Cardiac septum (tissue), 1 donor: Measurements from ENCODE around the gene XPNPEP2. TPM values are rescaled to one million over a fixed set of nuclear protein-coding genes. Genes with fewer than 3 reads are reported as not detected.

Experiments
- DNase-seq: peaks from one replicate; pipeline ENCODE4 v3.0.0-alpha.2; 2020; ENCODE audit warnings: low spot score
- intact Hi-C: fragments of 100-400 bp; cut with DNase I; formaldehyde crosslinking; loops from one replicate; pipeline ENCODE4 v1.14.0; 2022
- total RNA-seq: library from RNA; stranded (reverse); fragmentation: NEBNext Ultra II Directional; extraction: Animal tissue kit (Norgen Biotek cat#: 25700); gene quantifications from one replicate; pipeline ENCODE4 v1.2.1, GENCODE V29; 2021
- donor health status: DM: no; HTN: no; CAD: no.

XPNPEP2 gene
- total RNA-seq, 1 donor from 2014 or later: 0.22 TPM

DNA sequence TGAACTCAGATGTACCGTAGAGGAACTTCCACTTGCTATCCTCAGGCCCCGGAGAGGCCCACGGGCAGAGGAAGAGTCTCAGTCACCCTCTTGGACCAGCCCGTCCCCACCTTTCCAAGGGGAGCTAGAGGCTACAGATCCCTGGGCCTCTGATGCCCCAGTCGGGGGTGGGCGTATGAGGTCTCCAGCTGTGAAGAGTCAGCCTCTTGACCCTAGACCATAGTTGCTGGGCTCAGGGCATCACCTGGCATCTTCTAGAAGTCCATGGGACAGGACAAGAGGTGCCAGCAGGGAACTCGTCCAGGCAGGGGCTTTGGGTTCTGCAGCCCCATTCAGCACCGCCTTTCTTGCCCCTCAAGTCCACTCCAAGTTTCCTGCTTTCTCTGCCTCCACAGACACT lies 52.6 kb downstream of the XPNPEP2 start:
- no peak for DNase-seq
- intact Hi-C loops: no loop called here

DNA sequence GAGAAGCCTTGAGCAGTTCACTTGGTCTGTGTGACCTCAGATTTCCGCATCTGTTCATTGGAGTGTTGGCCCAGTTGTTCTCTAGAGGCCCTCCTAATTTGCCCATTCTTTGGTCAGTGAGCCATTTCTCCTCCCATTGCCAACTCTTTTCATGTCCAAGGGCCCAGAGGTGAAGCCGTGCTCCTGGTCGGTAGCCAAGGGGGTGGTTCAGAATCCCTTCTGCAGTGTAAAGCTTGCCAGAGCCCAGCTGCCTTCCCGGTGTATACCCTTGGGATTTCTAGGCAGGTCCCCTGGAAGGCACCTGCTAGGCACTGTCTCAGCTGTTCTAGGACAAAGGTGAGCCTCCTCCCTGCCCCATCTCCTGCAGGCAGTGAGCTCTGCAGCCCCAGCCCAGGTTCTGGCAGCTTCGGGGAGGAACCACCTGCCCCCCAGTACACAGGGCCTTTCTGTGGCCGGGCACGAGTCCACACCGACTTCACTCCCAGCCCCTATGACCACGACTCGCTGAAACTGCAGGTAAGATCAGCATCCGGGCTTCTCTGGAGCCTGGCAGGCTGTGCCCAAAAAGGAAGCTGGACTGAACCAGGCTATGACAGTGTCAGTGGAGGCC lies 53.3 kb downstream of the XPNPEP2 start:
- intact Hi-C loops: no loop called here
- DNase-seq: no peak

DNA sequence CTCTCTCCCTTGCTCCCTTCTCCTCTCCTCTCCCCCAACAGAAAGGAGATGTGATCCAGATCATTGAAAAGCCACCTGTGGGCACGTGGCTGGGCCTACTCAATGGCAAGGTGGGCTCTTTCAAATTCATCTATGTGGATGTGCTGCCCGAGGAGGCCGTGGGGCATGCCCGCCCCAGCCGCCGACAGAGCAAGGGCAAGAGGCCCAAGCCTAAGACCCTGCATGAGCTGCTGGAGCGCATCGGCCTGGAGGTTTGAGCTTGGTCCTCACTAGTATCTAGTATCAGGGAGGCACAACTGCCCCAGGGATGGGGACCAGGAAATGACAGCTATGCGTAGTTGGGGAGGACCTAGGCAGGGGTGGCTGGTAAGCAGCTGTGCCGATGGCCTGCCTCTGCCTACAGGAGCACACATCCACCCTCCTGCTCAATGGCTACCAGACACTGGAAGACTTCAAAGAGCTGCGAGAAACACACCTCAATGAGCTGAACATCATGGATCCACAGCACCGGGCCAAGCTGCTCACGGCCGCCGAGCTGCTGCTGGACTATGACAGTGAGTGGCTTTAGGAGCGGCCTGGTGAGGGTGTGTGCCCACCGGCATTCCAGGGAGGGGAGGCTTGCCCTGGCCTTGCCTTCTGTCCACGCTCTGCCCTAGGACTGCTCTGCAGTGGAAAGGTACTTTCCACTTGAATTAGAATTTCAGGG lies 54.0 kb downstream of the XPNPEP2 start:
- intact Hi-C loops: no loop called here
- no peak for DNase-seq

DNA sequence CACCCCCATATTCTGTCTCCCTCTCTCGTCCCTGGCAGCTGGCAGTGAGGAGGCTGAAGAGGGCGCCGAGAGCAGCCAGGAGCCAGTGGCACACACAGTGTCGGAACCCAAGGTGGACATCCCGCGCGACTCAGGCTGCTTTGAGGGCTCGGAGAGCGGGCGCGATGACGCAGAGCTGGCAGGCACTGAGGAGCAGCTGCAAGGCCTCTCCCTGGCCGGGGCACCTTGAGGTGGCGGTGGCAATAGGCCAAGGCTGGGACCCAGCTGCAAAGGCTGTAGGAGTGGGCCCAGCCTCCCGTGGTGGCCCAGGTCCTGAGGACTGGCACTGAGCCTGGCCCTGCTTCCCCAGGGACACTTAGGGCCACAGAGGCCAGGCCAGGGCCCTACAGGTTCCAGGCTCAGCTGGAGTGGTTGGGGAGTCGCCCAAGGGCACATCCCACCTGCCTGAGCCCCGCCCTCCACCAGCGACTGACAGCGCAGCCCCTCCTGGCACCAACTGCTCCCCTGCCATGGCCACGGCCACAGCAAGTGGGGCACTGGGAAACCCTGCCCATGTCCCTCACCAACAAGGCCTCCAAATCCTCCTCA lies 54.9 kb downstream of the XPNPEP2 start:
- intact Hi-C loops: no loop called here
- DNase-seq: no peak

DNA sequence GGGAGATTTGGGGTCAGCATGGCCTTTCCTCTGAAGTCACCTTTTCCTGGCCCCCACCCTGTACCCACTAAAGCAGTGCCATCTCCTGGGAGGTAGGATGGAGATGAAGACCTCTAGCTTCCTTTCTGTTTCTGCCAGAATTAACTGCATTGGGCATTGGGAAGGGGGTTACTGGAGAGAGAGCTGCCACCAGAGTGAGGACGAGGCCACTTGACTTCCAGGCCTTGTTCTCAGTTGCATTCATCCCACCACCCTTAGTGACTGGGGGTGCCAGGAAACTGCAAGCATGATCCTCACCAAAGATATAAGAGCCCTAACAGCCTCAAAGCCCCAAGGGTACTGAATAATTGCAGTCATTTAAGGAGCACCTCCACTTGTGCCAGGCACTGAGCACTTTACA lies 56.8 kb downstream of the XPNPEP2 start:
- intact Hi-C loops: no loop called here

DNA sequence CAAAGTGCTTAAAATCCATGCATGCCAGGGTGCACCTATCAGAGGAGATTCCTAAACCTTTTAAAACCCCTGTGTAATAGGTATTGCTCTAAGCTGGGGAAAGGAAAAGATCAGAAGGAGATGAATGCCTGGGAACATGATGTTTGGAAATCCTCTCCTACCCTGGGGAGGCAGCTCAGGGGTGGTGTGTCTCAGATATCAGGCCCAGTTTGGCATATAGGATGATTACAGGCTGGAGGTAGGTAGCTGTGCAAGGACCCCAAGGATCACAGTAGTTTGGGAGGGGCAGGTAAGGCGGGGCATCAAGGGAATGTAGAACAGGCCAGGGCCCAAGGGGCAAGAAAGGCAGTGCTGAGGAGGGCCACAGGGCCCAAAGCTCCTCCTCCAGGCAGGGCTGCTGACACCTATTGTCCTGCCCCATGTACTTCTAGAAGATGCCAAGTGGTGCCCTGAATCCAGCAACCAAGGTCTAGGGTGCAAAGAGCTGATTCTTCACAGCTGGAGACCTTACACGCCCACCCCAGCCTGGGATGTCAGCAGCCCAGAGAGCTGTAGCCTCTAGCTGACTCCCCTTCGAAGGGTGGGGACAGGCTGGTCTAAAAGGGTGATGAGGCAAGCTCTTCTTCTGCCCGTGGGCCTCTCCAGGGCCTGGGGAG lies 58.6 kb downstream of the XPNPEP2 start:
- DNase-seq: no peak
- intact Hi-C loops: no loop called here

More for the DNA sequence above, 56.8 kb downstream of the XPNPEP2 start:
- DNase-seq: no peak

DNA sequence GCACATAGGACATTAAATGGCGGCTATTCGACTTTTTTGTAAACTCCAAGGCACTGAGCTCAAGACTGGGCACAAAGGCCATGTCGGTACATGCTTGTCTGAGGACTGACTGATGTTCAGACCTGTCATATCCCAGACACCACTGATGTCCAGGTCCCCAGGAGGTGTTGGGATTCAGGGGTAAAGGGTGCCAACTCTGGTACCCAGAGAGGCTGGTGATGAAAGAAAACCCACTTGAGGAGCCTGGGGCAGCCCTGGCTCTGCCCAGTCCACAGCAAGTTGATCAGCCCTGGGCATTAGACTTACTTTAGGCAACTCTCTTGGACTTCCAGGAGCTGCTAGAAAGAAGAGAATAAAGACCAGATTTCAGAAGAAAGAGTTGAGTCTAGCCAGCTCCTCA lies 59.7 kb downstream of the XPNPEP2 start:
- intact Hi-C loops: no loop called here
- DNase-seq: no peak

DNA sequence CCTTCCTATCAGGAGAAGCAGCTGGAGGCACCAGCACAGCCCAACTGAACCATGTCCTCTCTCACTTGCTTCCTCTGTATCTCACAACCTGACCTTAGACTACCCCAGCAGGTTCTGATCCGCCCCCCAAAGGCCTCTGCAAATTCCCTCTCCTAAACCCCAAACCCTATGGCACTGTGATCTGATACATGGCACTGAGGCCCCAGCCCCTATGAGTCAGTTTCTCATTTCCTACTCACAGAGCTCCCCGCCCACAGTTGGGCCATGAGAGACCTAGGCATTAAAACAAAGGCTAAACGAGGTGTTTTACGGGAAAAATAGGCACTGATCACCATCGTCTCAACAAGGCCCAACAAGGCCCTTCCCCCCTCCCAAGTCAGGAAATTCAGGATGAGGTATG lies 60.1 kb downstream of the XPNPEP2 start:
- intact Hi-C loops: no loop called here
- DNase-seq: no peak

DNA sequence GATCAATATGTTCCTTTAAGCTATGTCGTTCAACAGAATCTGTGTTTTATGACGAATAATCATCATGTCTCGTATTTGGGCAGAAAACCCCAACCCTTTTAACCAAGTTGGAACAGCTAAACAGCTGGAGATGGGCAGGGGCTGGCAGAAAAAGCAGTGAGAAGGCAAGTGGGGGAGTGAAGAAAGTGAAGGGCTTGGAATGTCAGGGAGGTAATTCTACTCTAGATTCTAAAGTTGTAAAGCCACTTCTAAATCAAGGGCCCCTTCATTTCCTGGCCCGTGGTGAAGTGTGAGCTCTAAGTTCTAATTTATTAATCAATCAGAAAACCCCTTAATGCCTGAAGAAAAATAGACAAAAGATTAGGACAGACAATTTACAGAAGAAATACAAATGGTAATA lies 61.4 kb downstream of the XPNPEP2 start:
- no peak for DNase-seq
- intact Hi-C loops: no loop called here

DNA sequence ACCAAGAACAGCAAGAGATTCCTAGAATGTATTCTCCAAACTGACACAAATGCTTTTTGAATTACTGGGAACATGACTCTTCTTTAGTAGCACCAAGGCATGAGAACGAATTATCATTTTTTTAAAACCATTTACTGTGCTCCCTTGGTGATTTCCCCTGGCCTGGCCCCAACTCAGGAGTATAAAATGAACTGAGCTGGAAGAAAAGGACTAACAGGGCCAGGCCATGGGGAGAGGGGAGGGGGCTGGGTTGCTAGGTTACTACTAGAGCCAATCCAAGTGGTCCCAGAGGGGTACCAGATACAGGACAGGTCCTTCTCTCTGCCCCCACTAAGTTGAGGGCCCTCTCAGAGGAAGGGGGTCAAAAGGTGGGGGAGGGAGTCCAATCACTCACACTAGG lies 64.1 kb downstream of the XPNPEP2 start:
- intact Hi-C loops: no loop called here
- no peak for DNase-seq

DNA sequence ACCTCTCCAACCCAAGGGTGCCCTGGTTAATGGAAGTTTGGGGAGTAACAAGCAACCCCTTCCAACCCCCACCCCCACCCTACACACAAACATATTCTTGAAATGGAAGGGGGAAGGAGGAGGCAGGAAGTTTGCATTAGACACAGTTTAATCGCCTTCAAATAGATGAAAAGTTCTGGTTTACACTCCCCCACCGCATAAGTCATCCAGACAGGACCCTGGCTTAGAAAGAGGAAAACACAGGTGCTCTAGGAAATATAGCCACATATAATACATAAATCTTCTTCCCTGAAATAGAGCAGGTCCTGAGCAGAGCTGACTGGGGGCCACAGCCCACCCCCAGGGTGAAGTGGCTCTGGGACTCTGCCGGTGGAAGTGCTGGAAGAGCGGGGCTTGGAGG lies 66.0 kb downstream of the XPNPEP2 start:
- no peak for DNase-seq
- intact Hi-C loops: no loop called here

DNA sequence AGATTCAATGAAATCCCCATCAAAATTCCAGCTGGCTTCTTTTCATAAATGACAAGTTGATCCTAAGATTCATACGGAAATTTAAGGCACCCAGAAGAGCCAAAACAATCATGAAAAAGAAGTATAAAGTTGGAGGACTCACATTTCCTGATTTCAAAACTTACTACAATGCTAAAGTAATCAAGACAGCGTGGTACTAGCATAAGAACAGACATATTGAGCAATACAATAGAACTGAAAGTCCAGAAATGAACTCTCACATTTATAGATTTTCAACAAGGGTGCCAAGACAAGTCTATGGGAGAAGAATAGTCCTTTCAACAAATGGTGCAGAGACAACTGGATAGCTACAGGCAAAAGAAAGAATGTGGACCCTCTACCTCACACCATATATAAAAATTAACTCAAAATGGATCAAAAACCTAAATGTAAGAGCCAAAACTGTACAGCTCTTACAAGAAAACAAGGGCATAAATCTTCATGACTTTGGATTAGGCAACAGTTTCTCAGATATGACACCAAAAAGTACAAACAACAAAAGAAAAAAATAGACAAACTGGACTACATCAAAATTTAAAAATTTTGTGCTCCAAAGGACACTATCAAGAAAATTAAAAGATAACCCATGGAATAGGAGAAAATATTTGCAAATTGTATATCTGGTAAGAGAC lies 69.5 kb downstream of the XPNPEP2 start:
- intact Hi-C loops: no loop called here
- DNase-seq: no peak

DNA sequence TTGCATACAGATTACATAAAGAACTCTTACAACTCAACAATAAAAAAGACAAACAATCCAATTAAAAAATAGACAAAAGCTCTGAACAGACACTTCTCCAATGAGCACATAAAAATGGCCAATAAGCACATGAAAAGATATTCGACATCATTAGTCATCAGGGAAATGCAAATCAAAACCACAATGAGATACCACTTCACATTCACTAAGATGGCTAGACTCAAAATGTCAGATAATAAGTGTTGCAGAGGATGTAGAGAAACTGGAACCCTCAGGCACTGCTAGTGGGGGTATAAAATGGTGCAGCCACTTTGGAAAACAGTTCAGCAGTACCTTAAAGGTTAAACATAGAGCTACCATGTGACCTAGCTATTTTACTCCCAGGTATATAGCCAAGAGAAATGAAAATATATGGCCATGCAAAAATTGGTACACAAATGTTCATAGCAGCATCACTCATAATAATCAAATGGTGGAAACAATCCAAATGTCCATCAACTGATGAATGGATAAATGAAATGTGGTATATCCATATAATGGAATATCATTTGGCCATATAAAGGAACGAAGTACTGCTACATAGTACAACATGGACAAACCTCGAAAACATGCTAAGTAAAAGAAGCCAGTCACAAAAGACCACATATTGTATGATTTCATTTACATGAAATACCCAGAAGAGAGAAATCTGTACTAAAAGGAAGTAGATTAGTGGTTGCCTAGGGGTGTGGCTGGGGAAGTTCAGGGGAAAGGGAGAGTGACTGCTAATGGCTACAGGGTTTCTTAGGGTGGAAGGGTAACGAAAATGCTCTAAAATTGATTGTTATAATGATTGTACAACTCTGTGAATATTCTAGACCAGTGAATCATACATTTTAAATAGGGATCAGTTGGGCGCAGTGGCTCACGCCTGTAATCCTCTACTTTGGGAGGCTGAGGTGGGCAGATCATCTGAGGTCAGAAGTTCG lies 70.3 kb downstream of the XPNPEP2 start:
- DNase-seq: no peak
- intact Hi-C loops: no loop called here

DNA sequence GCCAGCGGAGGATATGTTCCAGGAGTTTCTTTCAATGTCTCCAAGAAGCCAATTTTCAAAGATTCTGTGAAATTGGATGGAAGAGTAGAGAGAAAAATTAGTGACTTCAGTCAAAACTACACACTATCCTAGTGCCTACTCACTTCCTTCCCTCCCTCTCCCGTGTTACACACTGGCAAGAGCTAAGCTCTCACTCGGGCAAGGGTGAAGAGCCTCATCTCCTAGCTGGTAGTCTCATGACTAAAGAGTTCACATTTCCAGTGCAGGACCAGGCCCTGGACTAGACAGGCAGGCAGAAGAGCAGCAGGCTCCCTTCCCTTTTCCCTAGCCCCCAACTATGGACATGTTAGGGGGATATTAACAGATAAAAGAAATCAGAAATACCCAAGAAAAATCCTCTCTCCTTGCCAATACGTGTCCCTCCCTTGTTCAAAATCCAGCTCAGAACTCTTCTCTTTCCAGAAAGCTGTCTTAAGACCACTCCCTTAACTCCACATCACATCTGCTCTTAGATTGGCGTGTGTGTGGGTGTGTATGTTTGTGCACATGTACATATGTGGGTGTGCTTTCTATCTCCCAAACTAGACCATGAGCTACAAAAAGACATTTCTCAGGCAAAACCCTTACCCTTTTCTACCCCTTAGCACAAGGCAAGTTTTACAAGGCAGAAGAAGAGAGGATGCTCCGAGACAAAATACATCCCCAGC lies 75.0 kb downstream of the XPNPEP2 start:
- intact Hi-C loops: no loop called here
- no peak for DNase-seq

DNA sequence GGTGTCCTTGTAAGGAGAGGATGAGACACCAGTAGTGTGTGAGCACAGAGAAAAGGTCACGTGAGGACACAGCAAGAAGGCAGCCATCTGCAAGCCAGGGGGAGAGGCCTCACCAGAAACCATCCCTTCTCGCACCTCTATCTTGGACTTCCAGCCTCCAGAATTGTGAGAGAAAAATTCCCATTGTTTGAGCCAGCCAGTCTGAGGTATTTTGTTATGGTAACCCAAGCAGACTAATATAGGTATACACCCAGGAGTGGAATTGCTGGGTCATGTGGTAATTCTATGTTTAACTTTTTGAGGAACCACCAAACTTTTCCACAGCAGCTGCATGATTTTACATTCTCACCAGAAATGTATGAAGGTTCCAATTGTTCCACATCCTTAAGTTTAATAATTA lies 79.3 kb downstream of the XPNPEP2 start:
- DNase-seq: no peak
- intact Hi-C loops: no loop called here
